ENCODE data around the gene PLPP1.

PLPP1 gene

DNA sequence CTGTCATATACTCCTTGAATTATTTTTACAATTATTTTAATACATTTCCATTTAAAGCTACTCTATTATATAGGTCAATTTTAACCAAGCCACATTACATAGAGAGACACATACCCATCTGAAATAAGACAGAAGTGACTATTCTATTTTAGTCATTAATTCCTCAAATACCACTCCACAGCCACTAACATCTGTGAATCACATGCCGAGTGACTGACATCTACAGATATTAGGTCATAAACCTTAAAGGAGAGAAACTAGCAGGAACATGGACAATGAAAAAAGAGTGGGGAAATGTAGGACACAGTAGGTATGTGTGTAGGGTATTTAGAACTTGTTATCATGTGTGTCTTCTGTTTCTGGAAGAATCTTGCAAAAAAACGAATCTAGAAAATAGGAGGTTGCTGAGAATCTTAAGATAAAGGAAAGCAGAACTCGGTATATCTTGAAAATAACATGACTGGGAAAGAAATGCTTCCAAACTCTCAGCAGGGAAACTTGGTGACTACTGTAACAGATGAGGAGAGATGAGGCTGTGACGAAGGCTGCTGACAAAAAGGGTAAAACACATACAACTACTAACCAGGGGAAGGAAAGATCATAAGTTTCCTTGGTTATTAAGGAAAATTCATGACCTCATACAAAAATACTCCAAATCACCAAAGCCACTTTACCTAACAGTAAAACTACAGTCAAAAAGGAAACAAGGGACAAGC, 84.6 kb downstream of the PLPP1 start:
- no peak for DNase-seq (ENCODE audit: low read depth in 2 of 2)

DNA sequence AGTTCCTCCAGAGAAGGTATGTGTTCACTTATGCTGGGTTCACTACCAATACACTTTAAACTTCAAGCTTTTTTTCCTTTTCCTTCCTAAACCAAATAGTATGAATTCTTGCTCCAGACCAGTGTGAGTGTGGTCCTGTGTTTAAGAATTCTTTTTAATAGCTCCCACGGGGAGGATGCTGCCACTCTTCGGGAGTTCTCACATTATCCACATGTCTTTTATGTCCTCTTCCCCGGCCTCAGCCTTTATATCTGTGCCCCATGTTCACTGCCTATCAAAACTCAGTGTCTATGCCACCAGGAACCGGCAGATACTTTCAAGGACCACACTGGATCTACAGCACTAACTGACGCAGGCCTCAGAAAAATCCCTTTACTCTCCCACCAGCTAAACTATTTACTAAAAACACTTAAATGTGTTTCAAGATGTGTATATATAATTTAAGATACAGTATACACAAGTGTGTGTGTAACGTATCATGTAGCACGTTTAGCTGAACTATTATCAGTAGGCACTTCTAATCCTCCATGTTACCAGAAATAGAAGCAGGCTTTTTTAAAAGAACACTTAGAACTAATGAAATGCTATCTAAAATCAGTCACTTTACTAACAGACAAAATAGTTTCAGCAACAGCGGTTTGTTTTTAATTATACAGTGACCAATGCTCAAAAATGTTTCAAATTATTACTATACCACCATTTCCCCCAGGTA, 88.0 kb downstream of the PLPP1 start:
- DNase-seq (ENCODE audit: low read depth in 2 of 2), result no peak

DNA sequence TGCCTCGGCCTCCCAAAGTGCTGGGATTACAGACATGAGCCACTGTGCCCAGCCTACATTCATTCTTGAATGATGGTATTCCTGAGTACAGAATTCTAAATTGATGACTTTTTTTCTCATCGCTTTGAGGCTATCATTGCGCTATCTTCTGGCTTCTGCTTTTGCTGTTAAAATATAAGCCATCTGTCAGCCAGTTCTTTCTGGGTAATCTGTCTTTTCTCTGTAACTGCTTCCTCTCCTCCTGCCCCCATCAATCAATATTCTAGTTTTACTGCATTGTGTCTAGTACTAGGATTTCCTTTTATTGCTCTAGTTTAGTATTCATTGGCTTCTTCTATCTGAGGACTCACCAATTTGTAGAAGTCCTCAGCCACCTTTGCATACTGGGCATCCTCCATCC, 89.0 kb downstream of the PLPP1 start:
- no peak for DNase-seq (ENCODE audit: low read depth in 2 of 2)

DNA sequence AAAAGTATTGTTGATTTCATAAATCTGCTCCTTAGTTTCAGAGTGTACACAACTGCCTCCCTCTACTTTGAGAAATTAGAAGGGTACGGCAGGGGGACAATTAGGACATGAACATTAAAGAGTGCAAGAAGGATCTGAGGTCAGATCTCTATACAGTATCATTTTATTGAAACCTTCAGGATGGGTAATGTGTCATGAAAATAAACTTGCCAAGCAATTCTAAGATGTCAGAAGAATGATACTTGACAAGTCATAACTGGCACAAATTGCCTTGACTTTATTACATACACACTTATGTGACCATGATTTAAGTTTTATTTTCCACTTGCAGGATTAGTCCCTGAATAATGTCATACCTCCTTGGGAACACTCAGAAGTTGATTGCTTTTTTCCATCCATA, 92.8 kb downstream of the PLPP1 start:
- no peak for DNase-seq (ENCODE audit: low read depth in 2 of 2)

DNA sequence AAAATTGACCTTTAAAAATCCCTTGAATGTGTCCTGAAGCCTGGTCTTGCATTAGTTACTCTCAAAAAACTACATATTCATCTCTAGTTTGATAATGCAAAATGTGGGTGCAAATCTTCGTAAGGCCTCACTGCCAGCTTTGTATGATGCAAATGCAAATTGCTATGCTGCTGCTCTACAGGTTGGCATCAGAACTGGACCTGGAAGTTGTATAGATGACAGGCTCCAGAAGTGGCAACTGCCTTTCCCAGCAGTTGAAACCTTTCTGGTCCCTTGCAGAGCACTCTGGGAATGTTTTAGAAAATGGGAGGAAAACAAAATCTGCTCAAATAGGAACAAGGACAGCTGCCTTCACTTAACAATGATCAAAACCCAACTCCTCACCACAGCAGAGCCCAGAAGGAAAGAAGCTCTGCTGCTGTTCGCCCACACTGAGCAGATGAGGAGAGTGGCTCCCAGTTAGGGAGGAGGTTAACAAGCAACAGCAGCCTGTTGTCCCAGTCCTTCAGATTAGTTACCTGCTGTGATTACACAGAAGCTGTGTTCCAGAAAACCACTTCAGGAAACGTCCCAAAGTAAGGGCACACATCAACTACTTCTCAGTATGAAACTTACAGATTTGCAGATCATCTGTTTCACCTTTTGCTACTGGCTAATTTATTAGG, 93.5 kb downstream of the PLPP1 start:
- no peak for DNase-seq (ENCODE audit: low read depth in 2 of 2)

DNA sequence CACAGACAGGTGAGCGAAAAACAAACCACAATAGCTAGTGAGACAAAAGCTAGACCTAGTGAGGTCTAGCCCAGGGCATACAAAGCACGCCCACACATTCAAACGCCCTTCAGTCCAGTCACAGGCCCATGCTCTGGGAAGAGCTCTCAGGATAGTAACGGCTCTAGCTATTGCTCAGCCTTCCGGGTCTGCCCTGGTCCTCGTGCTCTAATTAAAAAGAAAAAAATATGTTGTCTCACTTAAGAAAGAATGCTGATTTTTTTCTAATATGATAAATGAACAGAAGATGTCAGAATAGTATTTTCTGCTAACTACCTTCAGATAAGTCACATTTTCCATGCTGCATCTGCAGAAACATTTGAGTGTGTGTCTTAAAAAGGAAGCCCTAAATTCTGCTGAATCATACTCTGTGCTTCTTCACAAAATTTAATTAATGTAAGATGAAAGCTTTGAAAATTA, 94.5 kb downstream of the PLPP1 start:
- DNase-seq (ENCODE audit: low read depth in 2 of 2), result no peak

DNA sequence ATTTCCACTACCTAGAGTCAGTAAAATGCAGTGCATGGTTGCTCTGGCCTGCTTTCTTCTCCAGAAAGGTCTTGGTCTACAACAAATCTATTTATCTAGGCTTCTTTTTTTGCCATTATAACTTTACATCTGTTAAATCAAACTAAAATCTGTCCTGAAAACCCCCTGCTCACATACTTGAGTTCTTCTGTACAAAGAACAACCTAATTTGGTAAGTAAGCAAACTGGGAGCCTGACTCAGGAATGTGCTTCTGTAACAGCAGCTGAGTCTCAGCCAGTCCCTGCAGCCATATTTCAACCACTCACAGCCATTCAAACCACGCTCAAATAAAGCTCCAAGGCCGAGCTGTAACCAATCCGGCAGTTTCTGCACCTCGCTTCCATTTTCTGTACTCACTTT, 95.8 kb downstream of the PLPP1 start:
- no peak for DNase-seq (ENCODE audit: low read depth in 2 of 2)

DNA sequence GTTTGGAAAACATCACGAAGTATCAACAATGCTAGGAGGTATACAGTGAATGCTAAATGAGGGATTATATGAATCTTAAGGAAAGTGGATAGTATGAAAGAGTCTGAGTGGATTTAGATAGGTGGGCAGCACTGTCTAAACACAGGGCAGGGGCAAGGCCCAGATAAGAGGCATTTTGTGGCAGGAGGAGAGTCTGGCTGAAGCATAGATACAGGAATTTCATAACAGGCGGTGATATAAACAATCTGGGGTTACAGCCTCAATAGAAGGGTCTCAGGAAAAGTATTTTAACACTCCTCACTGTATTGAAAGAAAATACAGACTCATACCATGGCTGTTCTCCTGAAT, 96.9 kb downstream of the PLPP1 start:
- DNase-seq (ENCODE audit: low read depth in 2 of 2), result no peak

DNA sequence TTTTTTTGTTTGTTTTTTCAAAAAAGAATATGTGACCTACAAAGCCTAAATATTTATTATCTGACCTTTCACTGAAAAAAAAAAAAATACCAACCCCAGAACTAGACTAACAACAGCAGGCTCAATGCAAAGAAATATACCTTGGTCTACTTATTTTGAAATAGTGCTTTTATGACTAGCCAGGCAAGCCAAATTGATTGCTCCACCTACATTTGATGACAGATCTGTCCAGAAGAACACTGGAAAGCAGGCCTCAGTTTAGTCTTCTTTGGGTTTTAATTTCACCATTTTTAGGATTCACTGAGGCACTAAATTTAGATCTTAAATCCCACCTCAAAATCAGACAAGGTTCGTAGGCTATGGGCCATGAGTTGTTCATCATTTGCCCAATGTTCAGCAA, 97.3 kb downstream of the PLPP1 start:
- DNase-seq (ENCODE audit: low read depth in 2 of 2), result no peak

DNA sequence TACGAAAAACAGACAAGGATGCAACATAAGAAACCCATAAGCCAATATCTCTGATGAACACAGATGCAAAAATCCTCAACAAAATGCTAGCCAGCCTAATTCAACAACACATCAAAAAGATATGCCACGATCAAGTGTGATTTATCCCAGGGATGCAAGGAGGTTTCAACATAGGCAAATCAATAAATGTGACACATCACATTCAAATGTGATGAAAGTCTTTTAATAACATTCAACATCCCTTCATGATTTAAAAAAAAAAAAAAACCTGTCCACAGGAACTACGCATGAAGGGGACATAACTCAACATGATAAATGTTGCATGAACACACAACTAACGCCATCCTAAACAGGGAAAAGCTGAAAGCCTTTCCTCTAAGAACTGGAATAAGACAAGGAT, 102.2 kb downstream of the PLPP1 start:
- no peak for DNase-seq (ENCODE audit: low read depth in 2 of 2)

DNA sequence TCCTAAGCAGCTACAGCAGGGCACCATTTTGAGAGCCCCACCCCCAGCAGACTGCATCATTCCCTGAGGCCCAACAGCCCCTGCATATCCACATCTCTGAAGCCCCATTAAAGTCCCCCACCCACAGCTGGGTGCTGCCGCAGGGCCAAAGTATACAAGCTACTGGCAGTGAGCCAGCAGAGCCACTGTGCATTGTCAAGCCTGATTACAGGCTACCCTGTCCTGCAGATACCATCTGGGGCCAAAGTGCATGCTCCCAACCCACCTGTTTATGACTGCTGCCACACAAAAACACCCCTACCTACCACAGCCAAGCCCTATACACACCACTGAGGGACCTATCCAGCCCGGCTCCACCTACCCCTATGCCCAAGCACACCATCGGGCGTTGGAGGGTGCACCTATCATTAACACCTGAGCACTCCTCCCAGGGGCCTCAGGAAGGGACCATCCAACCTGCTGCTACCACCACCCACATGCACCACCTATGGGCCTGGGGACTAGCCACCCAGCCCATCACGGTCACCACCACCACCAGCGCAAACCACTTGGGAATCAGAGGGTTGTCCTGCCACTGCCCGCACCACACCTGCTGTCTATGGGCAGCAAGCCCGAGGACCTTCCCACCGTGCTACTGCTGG, 105.0 kb downstream of the PLPP1 start:
- DNase-seq (ENCODE audit: low read depth in 2 of 2), result no peak

DNA sequence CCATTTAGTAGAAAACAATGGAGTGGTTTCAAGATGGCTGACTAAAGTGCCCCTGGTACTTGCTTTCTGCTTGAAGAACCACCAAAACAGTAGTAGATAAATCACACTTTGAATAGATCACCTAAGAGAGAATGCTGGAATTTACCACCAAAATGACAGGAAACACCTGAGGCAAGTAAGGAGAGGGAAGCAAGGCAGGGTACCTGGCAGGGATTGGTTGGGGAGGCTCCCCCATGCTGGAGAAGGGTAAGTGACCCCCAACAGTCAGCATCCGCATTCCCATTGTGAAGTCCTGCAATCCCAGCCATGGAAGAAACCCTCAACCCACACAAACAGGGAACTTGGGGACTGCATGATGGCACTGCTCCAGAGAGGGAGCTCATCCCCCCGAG, 105.5 kb downstream of the PLPP1 start:
- DNase-seq (ENCODE audit: low read depth in 2 of 2), result no peak

DNA sequence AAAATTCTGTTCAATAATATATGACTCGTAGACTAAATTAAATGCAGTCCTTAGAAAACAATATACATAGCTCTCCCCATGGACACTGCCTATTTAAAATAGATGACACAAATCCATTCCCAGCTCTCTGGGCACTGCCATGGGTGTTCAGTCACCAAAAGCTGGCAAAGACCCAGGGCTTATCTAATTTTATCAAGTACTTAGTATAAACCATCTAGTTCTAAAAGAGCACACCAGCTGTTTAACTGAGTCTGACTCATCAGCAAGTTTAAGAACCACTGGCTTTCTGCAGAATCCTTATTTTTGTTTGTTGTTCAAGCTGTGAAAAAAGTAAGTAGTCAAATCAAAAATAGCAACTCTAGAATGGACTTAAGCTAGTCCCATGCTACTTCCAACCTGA, 107.6 kb downstream of the PLPP1 start:
- no peak for DNase-seq (ENCODE audit: low read depth in 2 of 2)

DNA sequence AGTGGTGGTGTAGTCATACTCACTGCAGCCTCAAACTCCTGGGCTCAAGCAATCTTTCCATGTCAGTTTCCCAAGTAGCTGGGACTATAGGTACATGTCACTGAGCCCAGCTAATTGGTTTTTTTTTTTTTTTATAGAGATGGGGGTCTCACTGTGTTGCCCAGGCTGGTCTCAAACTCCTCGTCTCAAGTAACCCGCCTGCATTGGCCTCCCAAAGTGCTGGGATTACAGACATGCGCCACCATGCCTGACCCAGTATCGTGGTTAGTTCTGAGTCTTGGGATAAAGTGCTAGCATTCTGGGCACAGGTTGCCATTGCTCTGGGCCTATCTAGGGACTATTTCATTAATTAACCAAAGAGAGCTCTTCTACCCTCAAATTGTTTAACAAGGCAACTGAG, 108.3 kb downstream of the PLPP1 start:
- no peak for DNase-seq (ENCODE audit: low read depth in 2 of 2)

DNA sequence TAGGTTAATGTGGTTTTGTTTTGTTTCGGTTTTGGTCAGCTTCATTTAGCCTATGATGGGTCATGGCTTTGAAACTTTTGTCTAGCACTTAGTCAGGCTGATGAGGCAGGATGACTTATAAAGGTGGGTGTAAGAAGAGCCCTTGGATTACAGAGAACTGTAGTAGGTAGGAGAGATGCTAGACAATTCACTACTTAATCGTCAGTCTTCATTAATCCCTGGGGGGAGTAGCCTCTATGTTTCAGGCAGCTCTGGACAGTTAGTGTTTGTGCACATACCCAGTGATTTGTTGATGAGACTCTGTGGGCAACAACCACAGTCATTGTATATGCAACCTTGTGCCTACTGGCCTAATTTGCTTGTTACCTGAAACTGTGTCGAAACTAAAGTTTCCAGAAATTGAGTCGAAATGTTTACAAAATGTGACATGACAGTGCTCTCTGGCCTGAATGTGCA, 113.7 kb downstream of the PLPP1 start:
- DNase-seq (ENCODE audit: low read depth in 2 of 2), result peak in 1 of 2 donors; percentile 26

DNA sequence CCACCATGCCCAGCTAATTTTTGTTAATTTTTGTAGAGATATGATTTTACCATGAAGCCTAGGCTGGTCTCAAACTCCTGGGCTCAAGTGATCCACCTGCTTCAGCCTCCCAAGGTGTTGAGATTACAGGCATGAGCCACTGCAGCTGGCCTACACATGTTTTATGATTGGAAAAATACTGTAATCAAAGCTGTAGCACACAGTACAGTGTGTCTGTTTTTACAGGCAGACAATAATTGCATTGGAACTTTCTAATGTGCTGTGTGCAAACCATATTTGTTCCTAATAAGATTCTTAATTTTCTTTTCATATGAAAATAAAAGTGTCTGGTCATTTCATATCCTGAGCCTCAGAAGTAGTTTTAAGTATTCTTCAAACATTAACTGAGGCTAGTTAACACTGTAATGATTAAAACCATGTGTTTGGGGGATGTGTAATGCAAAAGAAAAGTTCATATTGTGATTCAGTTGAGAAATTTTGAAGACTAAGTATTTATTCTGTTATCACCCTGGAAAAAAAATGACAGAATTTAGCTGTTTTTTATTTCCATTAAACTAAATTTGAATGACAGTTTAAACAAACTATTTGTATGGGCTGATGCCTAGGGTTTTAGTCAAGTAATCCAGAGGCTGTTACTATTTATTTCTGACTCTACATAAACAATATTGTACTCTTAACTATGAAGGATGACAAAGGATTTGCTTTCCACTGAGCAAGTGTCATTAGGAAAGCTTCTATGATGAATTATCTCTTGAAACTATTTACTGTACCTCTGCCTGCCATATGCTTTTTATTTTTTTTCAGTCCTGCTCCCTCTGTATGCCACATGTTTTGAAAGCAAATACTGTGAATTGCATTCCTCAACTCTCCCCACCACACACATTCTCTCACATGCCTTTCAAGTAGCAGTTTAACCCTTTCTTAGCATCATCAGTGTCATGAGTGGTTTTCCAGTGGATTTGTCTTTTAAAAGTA, 115.5 kb downstream of the PLPP1 start:
- no peak for DNase-seq (ENCODE audit: low read depth in 2 of 2)

DNA sequence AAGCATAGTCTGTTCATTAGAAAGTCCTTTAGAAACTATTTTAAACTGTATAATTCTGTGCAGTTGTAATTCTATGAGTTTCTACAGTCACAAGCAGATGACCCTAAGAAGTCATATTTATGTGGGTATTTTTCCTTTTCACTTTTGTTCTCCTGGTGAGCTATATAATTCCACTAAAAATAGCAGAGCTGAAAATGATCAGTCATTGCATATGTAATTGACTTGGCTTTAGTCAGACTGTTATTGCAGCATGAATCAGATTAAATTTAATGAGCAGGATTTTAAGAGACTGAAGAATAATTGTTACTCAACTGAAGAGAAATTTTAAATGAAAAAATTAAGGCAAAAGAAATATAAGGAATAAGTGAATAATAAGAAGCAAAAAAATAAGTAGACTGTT, 118.5 kb downstream of the PLPP1 start:
- no peak for DNase-seq (ENCODE audit: low read depth in 2 of 2)

DNA sequence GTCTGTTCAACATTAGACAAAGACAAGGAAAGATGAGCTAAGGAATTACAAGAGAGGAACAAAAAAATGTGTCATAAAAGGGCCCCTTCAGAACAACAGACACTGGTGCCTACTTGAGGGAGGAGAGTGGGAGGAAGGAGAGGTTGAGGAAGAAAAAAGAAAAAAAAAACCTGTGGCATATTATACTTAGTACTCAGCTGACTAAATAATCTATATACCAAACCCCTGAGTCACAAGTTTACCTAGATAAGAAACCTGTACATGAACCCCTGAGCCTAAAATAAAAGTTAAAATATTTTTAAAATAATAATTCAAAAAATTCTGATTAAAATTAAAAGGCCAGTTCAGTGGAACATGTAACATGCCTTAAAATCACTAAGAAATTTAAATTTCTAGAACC, 119.7 kb downstream of the PLPP1 start:
- no peak for DNase-seq (ENCODE audit: low read depth in 2 of 2)

DNA sequence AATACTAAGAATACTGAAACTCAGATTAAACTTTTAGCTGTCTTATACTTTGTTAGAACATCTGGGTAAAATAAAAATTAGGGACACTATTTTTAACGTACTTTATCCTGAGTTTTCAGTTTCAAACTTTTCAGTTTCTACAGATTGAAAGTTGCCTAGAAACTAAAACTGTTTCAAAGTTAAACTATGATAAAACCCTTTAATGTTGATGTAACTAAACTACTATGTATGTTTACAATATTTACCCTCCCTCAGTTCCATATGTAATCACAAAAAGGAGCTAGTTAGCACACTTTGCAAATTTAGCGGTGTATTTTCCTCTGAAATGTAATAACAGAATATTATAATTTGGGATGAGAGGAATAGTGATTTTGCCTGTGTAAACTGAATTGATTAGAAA, 121.1 kb downstream of the PLPP1 start:
- DNase-seq (ENCODE audit: low read depth in 2 of 2), result no peak

DNA sequence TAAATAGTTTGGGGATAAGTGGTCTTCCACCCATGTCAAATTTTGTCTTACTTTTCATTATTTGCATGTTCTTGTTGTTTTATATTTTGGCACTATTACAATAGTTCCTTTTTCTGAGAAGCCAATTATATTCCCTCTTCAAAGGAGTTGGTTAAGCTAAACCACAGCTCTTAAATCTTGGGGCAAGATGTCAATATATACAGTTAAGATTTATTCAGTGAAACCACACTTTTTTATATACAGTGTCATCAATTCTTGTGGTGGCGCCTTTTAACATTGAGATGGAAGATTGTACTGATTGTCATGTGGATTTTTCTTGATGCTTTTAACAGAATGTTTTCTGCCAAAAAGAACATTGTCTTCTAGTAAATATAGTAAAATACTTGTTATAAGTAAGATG, 122.9 kb downstream of the PLPP1 start:
- no peak for DNase-seq (ENCODE audit: low read depth in 2 of 2)

DNA sequence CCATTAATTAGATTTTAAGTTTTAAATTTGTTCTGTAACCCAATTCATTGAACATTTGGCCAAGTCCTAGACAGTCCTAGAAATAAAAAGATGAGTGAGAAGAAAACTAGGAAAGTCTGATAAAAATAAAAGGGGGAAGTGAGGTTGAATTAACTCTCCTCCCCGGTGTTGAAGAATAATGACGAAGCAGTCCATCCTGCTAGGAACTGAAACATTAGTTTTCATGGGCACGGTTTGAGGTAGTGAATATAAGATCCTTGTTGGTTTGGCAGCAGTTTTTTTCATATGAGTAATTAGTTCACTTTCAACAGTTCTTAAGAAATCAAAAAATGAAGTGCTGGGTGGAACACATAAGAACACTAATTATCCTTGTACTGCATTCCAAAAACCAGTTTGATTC, 123.9 kb downstream of the PLPP1 start:
- no peak for DNase-seq (ENCODE audit: low read depth in 2 of 2)
